Neuronal stem cell (in vitro differentiated cells): Measurements from ENCODE around the gene B4GALNT3.

ENCODE experiments used
- DNase-seq: peaks from one replicate; pipeline ENCODE4 v3.0.0-alpha.2; 2013; ENCODE audit warnings: low spot score
- H2AFZ ChIP-seq: one replicate; pipeline ENCODE4 v1.6.1; 2013; ENCODE audit warnings: mild to moderate bottlenecking, low read length, inconsistent platforms
- H2AK5ac ChIP-seq: 2 replicates; pipeline ENCODE4 v1.6.1; 2013; ENCODE audit warnings: low read depth, mild to moderate bottlenecking, inconsistent platforms, low read length, moderate library complexity, mixed read lengths
- H2BK120ac ChIP-seq: 2 replicates; pipeline ENCODE4 v1.6.1; 2013; ENCODE audit warnings: low read depth, mild to moderate bottlenecking, inconsistent platforms, low read length, moderate library complexity, mixed read lengths
- H2BK12ac ChIP-seq: one replicate; pipeline ENCODE4 v1.6.1; 2013; ENCODE audit warnings: low read length, inconsistent platforms
- H2BK15ac ChIP-seq: 2 replicates; pipeline ENCODE4 v1.6.1; 2013; ENCODE audit warnings: mild to moderate bottlenecking, low read length, inconsistent platforms, mixed read lengths
- H2BK5ac ChIP-seq: one replicate; pipeline ENCODE4 v1.6.1; 2013; ENCODE audit warnings: inconsistent platforms, mild to moderate bottlenecking, low read length, moderate library complexity
- H3K14ac ChIP-seq: one replicate; pipeline ENCODE4 v1.6.1; 2013; ENCODE audit warnings: low read length, inconsistent platforms
- H3K18ac ChIP-seq: 2 replicates; pipeline ENCODE4 v1.6.1; 2013; ENCODE audit warnings: low read length, inconsistent platforms
- H3K23ac ChIP-seq: 2 replicates; pipeline ENCODE4 v1.6.1; 2013; ENCODE audit warnings: low read depth, mild to moderate bottlenecking, mixed read lengths, low read length, inconsistent platforms; ENCODE audit not compliant: poor library complexity
- H3K27ac ChIP-seq: replicated peaks from 3 replicates; pipeline ENCODE4 v1.5.1; 2013; ENCODE audit warnings: low read length, inconsistent platforms
- H3K27me3 ChIP-seq, 3 experiments: 2 replicates each; pipeline ENCODE4 v1.6.1; 2013; ENCODE audit warnings: low read length in 3 of 3, mild to moderate bottlenecking in 2 of 3, inconsistent platforms in 1 of 3, low read depth in 1 of 3, mixed read lengths in 1 of 3, moderate library complexity in 1 of 3; ENCODE audit not compliant: control insufficient read depth in 3 of 3, insufficient read depth in 3 of 3
- H3K36me3 ChIP-seq, 2 donors: replicated peaks in 1 of 2; 2 replicates each; pipeline ENCODE4 v1.6.1; 2013; ENCODE audit warnings: low read length in 2 of 2; ENCODE audit not compliant: control insufficient read depth in 2 of 2, insufficient read depth in 2 of 2
- H3K4ac ChIP-seq: 2 replicates; pipeline ENCODE4 v1.6.1; 2013; ENCODE audit warnings: inconsistent platforms, mild to moderate bottlenecking, low read length, moderate library complexity
- H3K4me1 ChIP-seq, 2 donors: 1 replicate in 1 of 2; 2 replicates in 1 of 2; pipeline ENCODE4 v1.6.1; 2013; ENCODE audit warnings: low read length in 2 of 2, low read depth in 1 of 2; ENCODE audit not compliant: control insufficient read depth in 2 of 2, insufficient read depth in 1 of 2
- H3K4me2 ChIP-seq: one replicate; pipeline ENCODE4 v1.6.1; 2013; ENCODE audit warnings: mild to moderate bottlenecking, low read length, inconsistent platforms; ENCODE audit not compliant: insufficient read depth, poor library complexity, severe bottlenecking
- H3K4me3 ChIP-seq, 2 donors: 2 replicates each; pipeline ENCODE4 v1.5.1; 2013; ENCODE audit warnings: low read length in 2 of 2, mild to moderate bottlenecking in 2 of 2, inconsistent platforms in 1 of 2, moderate library complexity in 1 of 2
- H3K79me1 ChIP-seq: one replicate; pipeline ENCODE4 v1.6.1; 2013; ENCODE audit warnings: low read depth, mild to moderate bottlenecking, inconsistent platforms, low read length, moderate library complexity
- H3K9ac ChIP-seq: one replicate; pipeline ENCODE4 v1.6.1; 2013; ENCODE audit warnings: mild to moderate bottlenecking, low read depth, low read length, inconsistent platforms; ENCODE audit not compliant: poor library complexity
- H3K9me3 ChIP-seq, 2 donors: replicated peaks in 1 of 2; 2 replicates each; pipeline versions ENCODE3 to v1.6.1; 2013; ENCODE audit warnings: low read length in 2 of 2, mild to moderate bottlenecking in 2 of 2, inconsistent platforms in 1 of 2, low read depth in 1 of 2, mixed read lengths in 1 of 2, moderate library complexity in 1 of 2; ENCODE audit not compliant: control insufficient read depth in 2 of 2, insufficient read depth in 1 of 2
- H4K8ac ChIP-seq: one replicate; pipeline ENCODE4 v1.6.1; 2013; ENCODE audit warnings: low read depth, mild to moderate bottlenecking, inconsistent platforms, low read length, moderate library complexity
- H4K91ac ChIP-seq: one replicate; pipeline ENCODE4 v1.6.1; 2013; ENCODE audit warnings: low read length, low read depth, mild to moderate bottlenecking, inconsistent platforms; ENCODE audit not compliant: poor library complexity
- WGBS, 2 donors: extraction: QIAGEN DNeasy Blood & Tissue Kit; methylation state at CpG; one replicate each; pipeline ENCODE4 v1.1.7; 2013; ENCODE audit warnings: missing lambda C conversion rate in 2 of 2, mixed read lengths in 1 of 2; ENCODE audit not compliant: insufficient read length in 2 of 2, insufficient replicate concordance in 1 of 2; ENCODE audit errors: extremely low coverage in 2 of 2; 5-methylcytosine and 5-hydroxymethylcytosine counted together

The B4GALNT3 gene

GRCh38 chr12:467591-467990 is 7.9 kb downstream of the B4GALNT3 start:
- no peak overlapping the region for H2AK5ac ChIP-seq
- H3K4me2 ChIP-seq, result no peak overlapping the region
- no peaks in the 10 kb centered on the region for H3K9me3 ChIP-seq
- no peak for DNase-seq
- no peak overlapping the region for H3K18ac ChIP-seq
- peaks cover 0 to 2% of the 10 kb centered on the region in 2 donors for H3K36me3 ChIP-seq
- H3K23ac ChIP-seq, result no peak overlapping the region
- no peak overlapping the region for H3K9ac ChIP-seq
- H3K4me3 ChIP-seq, result no peak overlapping the region
- H4K8ac ChIP-seq, result no peak overlapping the region
- H2AFZ ChIP-seq, result no peak overlapping the region
- H3K27ac ChIP-seq, result no peak overlapping the region
- no peak overlapping the region for H2BK5ac ChIP-seq
- H2BK15ac ChIP-seq, result no peak overlapping the region
- WGBS, 2 donors, result no CpG with 5 or more reads among the region's 6 CpGs
- peaks cover 0 to 8% of the 10 kb centered on the region in 2 donors for H3K4me1 ChIP-seq
- H3K14ac ChIP-seq, result no peak overlapping the region
- H4K91ac ChIP-seq, result no peak overlapping the region
- H2BK12ac ChIP-seq, result no peak overlapping the region
- no peaks in the 10 kb centered on the region for H3K79me1 ChIP-seq
- H3K4ac ChIP-seq, result no peak overlapping the region
- H2BK120ac ChIP-seq, result no peak overlapping the region
- peaks cover 0 to 11% (median 0%) of the 10 kb centered on the region in 3 experiments for H3K27me3 ChIP-seq

- no peak overlapping the region for H3K23ac ChIP-seq
- no peak overlapping the region for H2BK5ac ChIP-seq
- no peak overlapping the region for H3K4me2 ChIP-seq
- H3K4me1 ChIP-seq, result peaks cover under 1 to 15% of the 10 kb centered on the region in 2 donors
- H3K9me3 ChIP-seq, result no peaks in the 10 kb centered on the region
- no peak overlapping the region for H2AFZ ChIP-seq
- no peak for DNase-seq
- no peak overlapping the region for H3K4me3 ChIP-seq
- no peak overlapping the region for H3K4ac ChIP-seq
- H3K36me3 ChIP-seq, result peaks cover 0 to 4% of the 10 kb centered on the region in 2 donors
- no CpG with 5 or more reads among the region's 10 CpGs for WGBS, 2 donors
- no peak overlapping the region for H2AK5ac ChIP-seq
- H3K27me3 ChIP-seq, result peaks cover 0 to 6% (median 0%) of the 10 kb centered on the region in 3 experiments
- H2BK120ac ChIP-seq, result no peak overlapping the region
- H2BK15ac ChIP-seq, result no peak overlapping the region
- H3K27ac ChIP-seq, result no peak overlapping the region
- H3K79me1 ChIP-seq, result no peaks in the 10 kb centered on the region
- H3K9ac ChIP-seq, result no peak overlapping the region
- H4K91ac ChIP-seq, result no peak overlapping the region
- H2BK12ac ChIP-seq, result no peak overlapping the region
- no peak overlapping the region for H3K18ac ChIP-seq
- no peak overlapping the region for H3K14ac ChIP-seq
- no peak overlapping the region for H4K8ac ChIP-seq
Measured at GRCh38 chr12:468671-469389, 9.1 kb downstream of the B4GALNT3 start.

- no peak overlapping the region for H2AK5ac ChIP-seq
- no peak overlapping the region for H3K9ac ChIP-seq
- no peaks in the 10 kb centered on the region for H3K9me3 ChIP-seq
Measured at GRCh38 chr12:470133-470532, 10.4 kb downstream of the B4GALNT3 start.

DNA sequence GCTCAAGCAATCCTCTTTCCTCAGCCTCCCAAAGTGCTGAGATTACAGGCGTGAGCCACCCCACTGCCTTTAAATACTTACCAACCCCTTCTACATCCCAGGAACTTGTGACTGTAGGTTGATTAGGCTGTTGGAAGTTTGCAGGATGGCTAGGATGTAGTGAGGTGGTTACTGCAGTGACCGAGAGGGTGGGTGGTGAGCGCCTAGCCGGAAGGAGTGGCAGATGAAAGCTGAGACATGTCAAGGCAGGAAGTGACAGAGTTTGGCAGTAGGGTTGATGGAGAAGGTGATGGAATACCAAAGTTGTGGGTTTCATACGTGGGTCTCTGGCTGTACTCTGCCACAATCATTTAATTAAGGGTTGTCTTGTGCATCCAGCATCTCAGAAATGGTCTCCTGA is 13.5 kb downstream of the B4GALNT3 start:
- H3K4me1 ChIP-seq, result peaks cover 7 to 19% of the 10 kb centered on the region in 2 donors
- H2BK15ac ChIP-seq, result no peak overlapping the region
- H3K79me1 ChIP-seq, result no peaks in the 10 kb centered on the region
- peak overlapping the region; percentile 80 for H3K9ac ChIP-seq
- H4K91ac ChIP-seq, result no peak overlapping the region
- H2BK5ac ChIP-seq, result no peak overlapping the region
- H3K36me3 ChIP-seq, result peaks cover 0 to 4% of the 10 kb centered on the region in 2 donors
- H3K23ac ChIP-seq, result no peak overlapping the region
- H2AFZ ChIP-seq, result no peak overlapping the region
- H4K8ac ChIP-seq, result no peak overlapping the region
- H3K4me2 ChIP-seq, result no peak overlapping the region
- peak overlapping the region; percentile 39 for H2AK5ac ChIP-seq
- WGBS, 2 donors, result no CpG with 5 or more reads among the region's 5 CpGs
- no peaks in the 10 kb centered on the region for H3K9me3 ChIP-seq
- no peak overlapping the region for H3K14ac ChIP-seq
- no peak overlapping the region for H2BK12ac ChIP-seq
- H3K27me3 ChIP-seq, result no peaks in the 10 kb centered on the region
- no peak overlapping the region for H2BK120ac ChIP-seq
- H3K4me3 ChIP-seq, result peak overlapping the region in 1 of 2 donors; percentile 10
- no peak overlapping the region for H3K18ac ChIP-seq
- DNase-seq, result no peak
- H3K27ac ChIP-seq, result peak overlapping the region; percentile 24
- no peak overlapping the region for H3K4ac ChIP-seq

More at GRCh38 chr12:470133-470532, 10.4 kb downstream of the B4GALNT3 start:
- no peak overlapping the region for H3K23ac ChIP-seq
- no peak overlapping the region for H2BK120ac ChIP-seq
- WGBS, 2 donors, result no CpG with 5 or more reads among the region's 11 CpGs
- no peak overlapping the region for H3K4me2 ChIP-seq
- peaks cover 0 to under 1% (median 0%) of the 10 kb centered on the region in 3 experiments for H3K27me3 ChIP-seq
- H3K4me1 ChIP-seq, result peaks cover 4 to 14% of the 10 kb centered on the region in 2 donors
- no peak for DNase-seq
- peak overlapping the region; percentile 90 for H3K14ac ChIP-seq
- no peak overlapping the region for H2BK15ac ChIP-seq
- H3K79me1 ChIP-seq, result no peaks in the 10 kb centered on the region
- H2BK5ac ChIP-seq, result no peak overlapping the region
- H2BK12ac ChIP-seq, result no peak overlapping the region
- H3K18ac ChIP-seq, result peak overlapping the region; percentile 36
- peaks cover 0 to 4% of the 10 kb centered on the region in 2 donors for H3K36me3 ChIP-seq
- no peak overlapping the region for H4K91ac ChIP-seq
- H3K4ac ChIP-seq, result no peak overlapping the region
- peak overlapping the region in 1 of 2 donors; percentile 71 for H3K4me3 ChIP-seq
- no peak overlapping the region for H3K27ac ChIP-seq
- no peak overlapping the region for H2AFZ ChIP-seq
- no peak overlapping the region for H4K8ac ChIP-seq
